OCI-LY7 (cell line): ENCODE results near the gene IKZF1. TPM values are rescaled to one million over a fixed set of nuclear protein-coding genes. Genes with fewer than 3 reads are reported as not detected.

ENCODE experiments used
- BruUV-seq: library from RNA; stranded (reverse); fragments of 400-500 nt; replicated peaks from 2 replicates; lab custom pipeline; 2021; lab: Mats Ljungman, UMichigan
- CTCF ChIA-PET: fragments of 300-600 bp; sonication (Branson Sonifier 250); formaldehyde crosslinking; loops from one replicate; lab custom pipeline; 2022; ENCODE audit warnings: antibody characterized with exemption; ENCODE audit not compliant: unreplicated experiment; lab: Charles Lee
- POLR2A ChIA-PET: fragments of 300-600 bp; sonication (Branson Sonifier 250); formaldehyde crosslinking; loops from one replicate; lab custom pipeline; 2022; ENCODE audit warnings: antibody characterized with exemption; lab: Charles Lee
- DNase-seq: peaks from one replicate; pipeline ENCODE4 v3.0.0-alpha.2; 2015; ENCODE audit warnings: low spot score
- H2AFZ ChIP-seq: fragments of 200-600 bp; sonication (generic), shearing (Covaris generic); 2 replicates; pipeline ENCODE4 v1.6.1; 2014; ENCODE audit warnings: mild to moderate bottlenecking, antibody characterized with exemption, low read length, moderate library complexity
- H3K27ac ChIP-seq: fragments of 200-600 bp; sonication (generic); 2 replicates; pipeline ENCODE4 v1.5.1; 2014; ENCODE audit warnings: mixed run types, low read depth, mild to moderate bottlenecking, moderate library complexity, low read length, inconsistent platforms; ENCODE audit not compliant: poor library complexity, severe bottlenecking
- H3K36me3 ChIP-seq: fragments of 200-600 bp; sonication (generic); 2 replicates; pipeline ENCODE4 v1.6.1; 2014; ENCODE audit warnings: mild to moderate bottlenecking, antibody characterized with exemption, low read length, moderate library complexity, mixed read lengths; ENCODE audit not compliant: insufficient read depth
- H3K4me1 ChIP-seq: fragments of 200-600 bp; sonication (generic); 2 replicates; pipeline ENCODE4 v1.5.1; 2014; ENCODE audit warnings: mild to moderate bottlenecking, low read length; ENCODE audit not compliant: insufficient read depth, poor library complexity, severe bottlenecking
- H3K4me2 ChIP-seq: fragments of 200-600 bp; sonication (generic); 2 replicates; pipeline ENCODE4 v1.6.1; 2014; ENCODE audit warnings: mild to moderate bottlenecking, low read length
- H3K4me3 ChIP-seq: fragments of 200-600 bp; sonication (generic); 2 replicates; pipeline ENCODE4 v1.5.1; 2014; ENCODE audit warnings: mild to moderate bottlenecking, low read depth, low read length; ENCODE audit not compliant: poor library complexity, severe bottlenecking
- H3K79me2 ChIP-seq: fragments of 200-600 bp; sonication (generic); 2 replicates; pipeline ENCODE4 v1.6.1; 2016; ENCODE audit warnings: low read depth, mild to moderate bottlenecking, low read length, moderate library complexity, mixed read lengths; ENCODE audit not compliant: insufficient read depth
- H3K9me2 ChIP-seq: fragments of 200-600 bp; sonication (generic); 2 replicates; pipeline ENCODE4 v1.6.1; 2016; ENCODE audit warnings: mild to moderate bottlenecking, low read length, mixed read lengths; ENCODE audit not compliant: insufficient read depth
- H3K9me3 ChIP-seq: fragments of 200-600 bp; sonication (generic); 2 replicates; pipeline ENCODE4 v1.6.1; 2014; ENCODE audit warnings: mild to moderate bottlenecking, mixed run types, low read length, mixed read lengths
- H4K20me1 ChIP-seq: fragments of 200-600 bp; sonication (generic); 2 replicates; pipeline ENCODE4 v1.6.1; 2014; ENCODE audit warnings: mild to moderate bottlenecking, antibody characterized with exemption, low read length, moderate library complexity, mixed read lengths; ENCODE audit not compliant: insufficient read depth
- CTCF ChIP-seq: fragments of 200-600 bp; sonication (generic); conservative IDR thresholded peaks from 2 replicates; pipeline ENCODE4 v1.5.1; 2014; ENCODE audit warnings: mild to moderate bottlenecking, antibody characterized with exemption, low read length, moderate library complexity, mixed read lengths
- EZH2phosphoT487 ChIP-seq: fragments of 200-600 bp; sonication (generic); IDR thresholded peaks from 2 replicates; pipeline ENCODE4 v1.6.1; 2018; ENCODE audit warnings: low read depth, borderline replicate concordance, mild to moderate bottlenecking, mixed run types, antibody characterized with exemption, low read length, moderate library complexity, mixed read lengths
- intact Hi-C: fragments of 100-400 bp; cut with micrococcal nuclease; formaldehyde crosslinking; loops from one replicate; pipeline ENCODE4 v1.10.0; 2022; ENCODE audit not compliant: unreplicated experiment
- total RNA-seq, 2 experiments: library from RNA; depleted of rRNA in 1 of 2; stranded (reverse); fragments of >200 nt in 1 of 2; shearing (Covaris generic) in 1 of 2; gene quantifications; 2 replicates each; pipeline ENCODE4 v1.2.3, GENCODE V29; 2014 to 2022

The IKZF1 gene
- total RNA-seq, 2 experiments from 2014 or later = 108 to 161 TPM

GRCh38 chr7:50353894-50354595, 49.5 kb downstream of the IKZF1 start:
- Histone ChIP-seq H4K20me1 (no peaks in the 10 kb centered on the region), H3K4me3 (no peak overlapping the region), H2AFZ (no peak overlapping the region), H3K79me2 (peaks cover 38% of the 10 kb centered on the region), H3K27ac (no peak overlapping the region), H3K4me2 (no peak overlapping the region), H3K9me2 (no peaks in the 10 kb centered on the region), H3K36me3 (peaks cover 89% of the 10 kb centered on the region), H3K4me1 (peaks cover 40% of the 10 kb centered on the region), H3K9me3 (no peaks in the 10 kb centered on the region)
- BruUV-seq = no TSS peak
- intact Hi-C loops = loop anchor here (5.0 kb wide), 1 partner anchor 207 kb away; no protein-coding TSS in a partner anchor
- no peak for DNase-seq
- ChIA-PET POLR2A (interaction anchor here (0.8 to 1.6 kb wide), 2 partner anchors 12 to 15 kb away, joined by 3 to 5 read pairs; no protein-coding TSS in a partner anchor), CTCF (no interaction called here)
- TF ChIP-seq EZH2phosphoT487 = no peak
- TF ChIP-seq CTCF = no peak

GRCh38 chr7:50355817-50356178, 51.3 kb downstream of the IKZF1 start:
- H2AFZ ChIP-seq = no peak overlapping the region
- peaks cover 22% of the 10 kb centered on the region for H3K4me1 ChIP-seq
- CTCF ChIA-PET = no interaction called here
- no peaks in the 10 kb centered on the region for H3K9me2 ChIP-seq
- no peak for TF ChIP-seq CTCF
- TF ChIP-seq EZH2phosphoT487 = no peak
- no peak for DNase-seq
- no peak overlapping the region for H3K4me2 ChIP-seq
- peaks cover 96% of the 10 kb centered on the region for H3K36me3 ChIP-seq
- peaks cover 25% of the 10 kb centered on the region for H3K79me2 ChIP-seq
- no TSS peak for BruUV-seq
- H3K9me3 ChIP-seq = no peaks in the 10 kb centered on the region
- H4K20me1 ChIP-seq = no peaks in the 10 kb centered on the region
- H3K27ac ChIP-seq = no peak overlapping the region
- no peak overlapping the region for H3K4me3 ChIP-seq
- intact Hi-C loops = no loop called here
- POLR2A ChIA-PET = interaction anchor here (1.6 kb wide), 1 partner anchor 17 kb away, joined by 5 read pairs; no protein-coding TSS in a partner anchor
